HG02943 (cell line): ENCODE data around the gene ZNF215.
"Not testable (repeated sequence)": the region's sequence is repeated elsewhere in the genome, so short reads cannot be mapped to it uniquely, and the experiment has no call there.

ENCODE experiments used
- ATAC-seq: cut with Tn5 transposase; IDR thresholded peaks from one replicate; pipeline ENCODE4 v1.9.1; 2021; ENCODE audit warnings: mild to moderate bottlenecking, low read depth, moderate library complexity; ENCODE audit not compliant: unreplicated experiment

The ZNF215 gene

GRCh38 chr11:6926208-6927029 lies at the start of gene ZNF215:
TSS of gene ZNF215 (plus strand) at chr11:6926426. CDS start at chr11:6932273, 5,847 bp downstream.
- ATAC-seq, result peak; percentile 69

GRCh38 chr11:6876914-6877313 lies 49.3 kb upstream of the ZNF215 start:
- ATAC-seq, result no peak

GRCh38 chr11:6882751-6883150 lies 43.5 kb upstream of the ZNF215 start:
- no peak for ATAC-seq

GRCh38 chr11:6887711-6888110 lies 38.5 kb upstream of the ZNF215 start:
- ATAC-seq, result not testable (repeated sequence)

GRCh38 chr11:6888830-6889229 lies 37.4 kb upstream of the ZNF215 start:
- ATAC-seq, result no peak

GRCh38 chr11:6889835-6890234 lies 36.4 kb upstream of the ZNF215 start:
- no peak for ATAC-seq

GRCh38 chr11:6892400-6892799 lies 33.8 kb upstream of the ZNF215 start, which contains the start of gene OR2D2:
TSS of gene OR2D2 (minus strand) at chr11:6892500. CDS start at chr11:6892500, 0 bp downstream.
- ATAC-seq, result no peak

- ATAC-seq, result no peak
Measured at GRCh38 chr11:6894097-6894496, 32.1 kb upstream of the ZNF215 start.

GRCh38 chr11:6895010-6895409 lies 31.2 kb upstream of the ZNF215 start:
- no peak for ATAC-seq

- ATAC-seq, result no peak
Measured at GRCh38 chr11:6898911-6899310, 27.3 kb upstream of the ZNF215 start.

- no peak for ATAC-seq
Measured at GRCh38 chr11:6900327-6900999, 25.8 kb upstream of the ZNF215 start.

GRCh38 chr11:6904804-6905203 lies 21.4 kb upstream of the ZNF215 start:
- not testable (repeated sequence) for ATAC-seq

GRCh38 chr11:6911378-6911777 lies 14.8 kb upstream of the ZNF215 start:
- no peak for ATAC-seq

- ATAC-seq, result no peak
Measured at GRCh38 chr11:6911948-6912347, 14.3 kb upstream of the ZNF215 start.

GRCh38 chr11:6919698-6920097 lies 6.5 kb upstream of the ZNF215 start:
- no peak for ATAC-seq

- ATAC-seq, result no peak
Measured at GRCh38 chr11:6920702-6921101, 5.5 kb upstream of the ZNF215 start, which contains the start of gene OR2D3. TSS of gene OR2D3 (plus strand) at chr11:6921002. CDS start at chr11:6921002, 0 bp downstream.

GRCh38 chr11:6925007-6925577 lies 1.1 kb upstream of the ZNF215 start:
- no peak for ATAC-seq

GRCh38 chr11:6925636-6926207 lies 504 bp upstream of the ZNF215 start:
- peak; percentile 13 for ATAC-seq

GRCh38 chr11:6927030-6927617 lies 898 bp downstream of the ZNF215 start:
- peak; percentile 47 for ATAC-seq

- no peak for ATAC-seq
Measured at GRCh38 chr11:6928916-6929315, 2.7 kb downstream of the ZNF215 start.
